GM12878 (cell line): Measurements from ENCODE around the gene ACTL6B. TPM values are rescaled to one million over a fixed set of nuclear protein-coding genes. Genes with fewer than 3 reads are reported as not detected.
A peak's percentile ranks its signal among the peaks of the same experiment; 100 is the strongest.

ENCODE experiments used
- ATF3 ChIP-seq: IDR thresholded peaks from 2 replicates; pipeline ENCODE4 v1.6.1; 2011; ENCODE audit warnings: low read depth, mild to moderate bottlenecking, low read length, moderate library complexity, borderline replicate concordance; ENCODE audit errors: extremely low read depth
- BCL3 ChIP-seq: IDR thresholded peaks from 2 replicates; pipeline ENCODE4 v1.6.1; 2011; ENCODE audit warnings: borderline replicate concordance, low read depth, mild to moderate bottlenecking, moderate library complexity, low read length; ENCODE audit not compliant: insufficient read depth, poor library complexity, severe bottlenecking
- CTCF ChIP-seq, 3 experiments: IDR thresholded peaks in 2 of 3; conservative IDR thresholded peaks in 1 of 3; 2 replicates each; pipeline ENCODE4 v1.5.1; 2011; ENCODE audit warnings: low read depth in 3 of 3, low read length in 3 of 3, mild to moderate bottlenecking in 3 of 3, control low read depth in 2 of 3, moderate library complexity in 2 of 3, inconsistent platforms in 1 of 3, mixed read lengths in 1 of 3; ENCODE audit not compliant: control insufficient read depth in 2 of 3, insufficient read depth in 1 of 3; ENCODE audit errors: extremely low read depth in 1 of 3
- E4F1 ChIP-seq: fragments of 450-650 bp; IDR thresholded peaks from 2 replicates; pipeline ENCODE4 v1.6.1; 2018; ENCODE audit warnings: borderline replicate concordance, mild to moderate bottlenecking; ENCODE audit not compliant: partially characterized antibody
- ESRRA ChIP-seq: IDR thresholded peaks from 2 replicates; pipeline ENCODE4 v1.6.1; 2012; ENCODE audit warnings: mild to moderate bottlenecking, low read length, improper control_type of control experiment
- MEF2B ChIP-seq: fragments of 450-650 bp; IDR thresholded peaks from 2 replicates; pipeline ENCODE4 v1.6.1; 2018; ENCODE audit warnings: mild to moderate bottlenecking, moderate library complexity; ENCODE audit not compliant: partially characterized antibody, poor library complexity, severe bottlenecking
- MXI1 ChIP-seq: fragments of 150-350 bp; IDR thresholded peaks from 2 replicates; pipeline ENCODE4 v1.6.1; 2011; ENCODE audit warnings: low read depth, mild to moderate bottlenecking, inconsistent platforms, low read length, improper control_type of control experiment
- NBN ChIP-seq: fragments of 450-650 bp; IDR thresholded peaks from 2 replicates; pipeline ENCODE4 v1.6.1; 2016
- NFXL1 ChIP-seq: fragments of 450-650 bp; IDR thresholded peaks from 2 replicates; pipeline ENCODE4 v1.6.1; 2017; ENCODE audit warnings: antibody characterized with exemption, mild to moderate bottlenecking, borderline replicate concordance
- NKRF ChIP-seq: fragments of 450-650 bp; conservative IDR thresholded peaks from 2 replicates; pipeline ENCODE4 v1.6.1; 2017; ENCODE audit warnings: mild to moderate bottlenecking, moderate library complexity
- NR2F1 ChIP-seq: fragments of 450-650 bp; conservative IDR thresholded peaks from 2 replicates; pipeline ENCODE4 v1.6.1; 2017; ENCODE audit warnings: mild to moderate bottlenecking
- PAX8 ChIP-seq: fragments of 450-650 bp; IDR thresholded peaks from 2 replicates; pipeline ENCODE4 v1.6.1; 2017; ENCODE audit warnings: mild to moderate bottlenecking, moderate library complexity
- RB1 ChIP-seq: fragments of 450-650 bp; formaldehyde crosslinking; IDR thresholded peaks from 2 replicates; pipeline ENCODE4 v1.6.1; 2017; ENCODE audit warnings: mild to moderate bottlenecking, borderline replicate concordance
- RCOR1 ChIP-seq: conservative IDR thresholded peaks from 2 replicates; pipeline ENCODE4 v1.6.1; 2012; ENCODE audit warnings: low read depth, low read length, improper control_type of control experiment
- SMAD1 ChIP-seq: fragments of 450-650 bp; IDR thresholded peaks from 2 replicates; pipeline ENCODE4 v1.6.1; 2018; ENCODE audit warnings: mild to moderate bottlenecking, low read depth; ENCODE audit not compliant: partially characterized antibody
- SMARCA5 ChIP-seq: fragments of 450-650 bp; IDR thresholded peaks from 2 replicates; pipeline ENCODE4 v1.6.1; 2017; ENCODE audit warnings: mild to moderate bottlenecking
- SREBF2 ChIP-seq: IDR thresholded peaks from 2 replicates; pipeline ENCODE4 v1.6.1; 2012; ENCODE audit warnings: mild to moderate bottlenecking, low read length
- STAT3 ChIP-seq: IDR thresholded peaks from 2 replicates; pipeline ENCODE4 v1.6.1; 2011; ENCODE audit warnings: low read depth, low read length, improper control_type of control experiment
- USF1 ChIP-seq: IDR thresholded peaks from 2 replicates; pipeline ENCODE4 v1.6.1; 2011; ENCODE audit warnings: borderline replicate concordance, low read depth, mild to moderate bottlenecking, moderate library complexity, mixed read lengths, low read length; ENCODE audit not compliant: insufficient read depth; ENCODE audit errors: extremely low read length
- ZBED1 ChIP-seq: IDR thresholded peaks from 2 replicates; pipeline ENCODE4 v1.6.1; 2016; ENCODE audit warnings: borderline replicate concordance
- ZNF24 ChIP-seq: fragments of 450-650 bp; IDR thresholded peaks from 2 replicates; pipeline ENCODE4 v1.6.1; 2017; ENCODE audit warnings: antibody characterized with exemption, mild to moderate bottlenecking
- polyA plus RNA-seq, 11 experiments: library from polyadenylated mRNA; depleted of rRNA in 4 of 11; unstranded in 6 of 11; stranded (reverse) in 5 of 11; fragments of >200 nt; fragmentation: Nextera tagmentation in 4 of 11; fragmentation: Illumina TruSeq in 1 of 11; extraction: Ambion mirVana in 4 of 11; extraction: Trizol in 1 of 11; gene quantifications; 1 replicate in 1 of 11; 2 replicates in 10 of 11; pipeline versions ENCODE4 v1.2.1 to v1.2.3, GENCODE V29; 2011 to 2016; ENCODE audit warnings: inconsistent platforms in 2 of 11, missing spikeins in 2 of 11, low read depth in 1 of 11
- total RNA-seq, 4 experiments: library from RNA; depleted of rRNA in 3 of 4; stranded (reverse); fragments of >200 nt in 3 of 4; fragmentation: Illumina TruSeq in 1 of 4; extraction: Trizol in 1 of 4; gene quantifications; 2 replicates each; pipeline versions ENCODE4 v1.2.1 to v1.2.3, GENCODE V29; 2013 to 2021

The ACTL6B gene
- total and polyA plus RNA-seq, 10 of the 15 experiments (the other 5 are each of a cell fraction or from before 2014, with no cell fraction given) = not detected

GRCh38 chr7:100673302-100673941, 17.2 kb upstream of the ACTL6B start, which contains the start of gene GNB2 (continued):
- TF ChIP-seq ZNF24 = peak; percentile 64; the same call in 1 of the 2 replicates
- no peak for TF ChIP-seq ESRRA
- peak; percentile 99 for TF ChIP-seq NBN
- TF ChIP-seq PAX8 = no peak
- TF ChIP-seq RB1 = peak; percentile 97; the same call in 1 of the 2 replicates
- TF ChIP-seq MXI1 = 0 out of 2 replicates have a peak, but pooled peaks have one; percentile 31
- no peak for TF ChIP-seq SREBF2
- TF ChIP-seq E4F1 = peak; percentile 71
- no peak for TF ChIP-seq STAT3
- TF ChIP-seq SMARCA5 = peak; percentile 95
- TF ChIP-seq NFXL1 = no peak
- TF ChIP-seq NKRF = peak; percentile 93
- no peak for TF ChIP-seq CTCF (IDR thresholded peaks at IDR 0.05 in 2 of 3, conservative IDR thresholded peaks at IDR 0.05 in 1 of 3; ENCODE audit: control insufficient read depth in 2 of 3, extremely low read depth in 1 of 3, insufficient read depth in 1 of 3, low read depth in 3 of 3, low read length in 3 of 3)
- peak; percentile 28; the same call in 1 of the 2 replicates for TF ChIP-seq ATF3
- peak; percentile 94 for TF ChIP-seq USF1
- TF ChIP-seq ZBED1 = no peak
- TF ChIP-seq MEF2B = peak; percentile 75
- peak; percentile 44 for TF ChIP-seq BCL3
- peak; percentile 86 for TF ChIP-seq NR2F1
- no peak for TF ChIP-seq SMAD1
- TF ChIP-seq RCOR1 = 0 out of 2 replicates have a peak, but pooled peaks have one; percentile 27
